ENCODE data around the gene EMILIN1. TPM values are rescaled to one million over a fixed set of nuclear protein-coding genes. Genes with fewer than 3 reads are reported as not detected.
"Not testable (repeated sequence)": the region's sequence is repeated elsewhere in the genome, so short reads cannot be mapped to it uniquely, and the experiment has no call there.

EMILIN1 gene
- total RNA-seq, 1 donor from 2014 or later, result 1.4 TPM

DNA sequence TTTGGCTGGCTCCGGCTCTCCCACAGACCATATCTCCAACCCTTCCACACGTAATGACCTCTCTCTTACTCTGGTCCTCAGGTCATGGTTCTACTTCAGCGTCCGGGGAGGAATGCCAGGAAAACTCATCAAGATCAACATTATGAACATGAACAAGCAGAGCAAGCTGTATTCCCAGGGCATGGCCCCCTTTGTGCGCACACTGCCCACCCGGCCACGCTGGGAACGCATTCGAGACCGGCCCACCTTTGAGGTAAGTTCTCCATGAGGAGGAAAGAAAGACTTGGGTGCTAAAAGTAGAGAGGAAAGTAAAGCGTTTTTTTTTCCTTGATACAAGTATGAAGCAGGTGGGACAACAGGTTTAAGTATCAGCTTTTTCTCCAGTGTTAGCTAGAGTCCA lies 25.1 kb upstream of the EMILIN1 start:
- intact Hi-C loops (cut with micrococcal nuclease), result loop anchor here (5.0 to 10.0 kb wide), 2 partner anchors 266 to 809 kb away; partner anchors contain the start of genes CENPA, HADHA and HADHB

DNA sequence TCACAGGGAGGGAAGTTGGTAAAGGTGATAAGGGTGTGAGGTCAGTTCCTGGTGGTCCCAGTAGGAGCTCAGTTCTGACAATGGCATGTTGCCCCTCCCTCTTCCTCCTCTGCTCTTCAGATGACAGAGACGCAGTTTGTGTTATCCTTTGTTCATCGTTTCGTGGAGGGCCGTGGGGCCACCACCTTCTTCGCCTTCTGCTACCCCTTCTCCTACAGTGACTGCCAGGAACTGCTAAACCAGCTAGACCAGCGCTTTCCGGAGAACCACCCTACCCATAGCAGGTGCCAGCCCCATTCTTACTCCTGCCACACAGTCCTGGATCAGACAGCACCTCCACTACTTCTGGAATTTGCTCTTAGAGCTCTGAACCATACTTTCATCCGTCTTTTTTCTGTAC lies 24.6 kb upstream of the EMILIN1 start:
- intact Hi-C loops (cut with micrococcal nuclease), result loop anchor here (5.0 to 10.0 kb wide), 2 partner anchors 266 to 809 kb away; partner anchors contain the start of genes CENPA, HADHA and HADHB

DNA sequence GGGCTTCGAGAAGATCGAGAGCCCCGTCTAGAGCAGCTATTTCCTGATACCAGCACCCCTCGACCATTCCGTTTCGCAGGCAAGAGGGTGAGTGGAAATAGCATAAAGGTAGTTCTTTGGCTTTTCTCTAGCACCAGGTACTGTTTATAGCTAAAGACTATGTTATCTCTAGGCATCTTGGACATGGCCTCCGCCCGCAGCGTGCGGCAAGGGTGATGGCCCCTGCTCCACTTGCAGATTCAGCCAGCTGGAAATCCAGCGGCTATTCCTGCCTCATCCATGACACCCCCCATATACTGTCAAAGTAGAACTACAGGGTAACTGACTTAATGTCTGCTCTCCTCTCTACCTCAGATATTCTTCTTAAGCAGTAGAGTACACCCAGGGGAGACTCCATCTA lies 23.7 kb upstream of the EMILIN1 start:
- intact Hi-C loops (cut with micrococcal nuclease), result loop anchor here (5.0 to 10.0 kb wide), 2 partner anchors 267 to 810 kb away; partner anchors contain the start of genes CENPA, HADHA and HADHB

DNA sequence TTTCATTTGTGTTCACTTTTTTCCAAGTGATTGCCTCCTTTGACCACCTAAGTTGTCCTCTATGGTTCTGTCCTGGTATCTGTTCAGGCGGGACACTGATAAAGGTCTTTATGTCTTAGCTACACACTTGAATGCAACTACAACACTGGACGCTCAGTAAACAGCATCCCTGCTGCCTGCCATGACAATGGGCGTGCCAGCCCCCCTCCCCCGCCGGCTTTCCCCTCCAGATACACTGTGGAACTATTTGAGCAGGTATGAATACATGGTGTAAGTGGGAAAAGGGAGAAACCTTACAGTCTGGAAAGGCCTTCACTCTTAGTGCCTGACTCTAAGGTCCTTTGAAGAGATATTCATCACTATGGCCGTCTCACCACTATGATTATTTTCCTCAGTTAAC lies 21.2 kb upstream of the EMILIN1 start:
- intact Hi-C loops (cut with micrococcal nuclease), result loop anchor here (10.0 kb wide), 1 partner anchor 812 kb away; the partner anchor contains the start of genes HADHA and HADHB

DNA sequence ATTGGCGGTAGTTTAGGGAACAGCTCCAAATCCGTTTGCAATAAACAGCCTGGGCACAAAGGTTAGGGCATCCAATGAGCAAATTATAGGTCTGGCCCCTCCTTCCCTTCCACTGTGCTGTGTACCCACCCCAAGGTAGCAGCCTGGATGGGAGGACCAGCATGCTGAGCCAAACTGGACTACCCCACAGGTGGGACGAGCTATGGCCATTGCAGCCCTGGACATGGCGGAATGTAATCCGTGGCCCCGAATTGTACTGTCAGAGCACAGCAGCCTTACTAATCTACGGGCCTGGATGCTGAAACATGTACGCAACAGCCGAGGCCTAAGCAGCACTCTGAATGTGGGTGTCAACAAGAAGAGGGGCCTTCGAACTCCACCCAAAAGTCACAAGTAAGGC lies 20.2 kb upstream of the EMILIN1 start:
- intact Hi-C loops (cut with micrococcal nuclease), result loop anchor here (10.0 kb wide), 1 partner anchor 813 kb away; the partner anchor contains the start of genes HADHA and HADHB

DNA sequence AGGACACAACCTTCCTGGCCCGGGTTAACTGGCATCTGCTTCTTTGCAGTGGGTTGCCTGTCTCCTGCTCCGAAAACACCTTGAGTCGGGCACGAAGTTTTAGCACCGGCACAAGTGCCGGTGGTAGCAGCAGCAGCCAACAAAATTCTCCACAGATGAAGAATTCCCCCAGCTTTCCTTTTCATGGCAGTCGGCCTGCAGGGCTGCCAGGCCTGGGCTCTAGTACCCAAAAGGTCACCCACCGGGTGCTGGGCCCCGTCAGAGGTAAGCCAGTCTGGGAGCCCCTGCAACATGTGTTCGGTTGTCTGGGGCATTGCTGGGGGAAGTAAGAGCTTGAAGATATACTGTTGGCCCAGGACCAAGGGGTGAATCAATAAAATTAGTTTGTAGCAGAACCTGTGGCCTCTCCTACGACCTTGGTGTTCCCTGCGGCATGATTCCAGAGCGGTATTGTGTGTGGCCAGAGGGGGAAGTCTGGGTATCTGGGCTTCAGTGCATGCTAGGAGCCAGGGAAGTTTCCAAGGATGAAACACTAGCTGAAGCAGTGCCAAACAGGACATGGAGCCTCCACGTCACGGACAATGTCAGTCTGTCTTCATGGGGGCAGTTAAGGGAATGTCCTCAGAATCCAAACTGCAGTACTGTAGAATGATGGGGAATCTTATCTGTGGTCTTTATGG lies 19.1 kb upstream of the EMILIN1 start:
- intact Hi-C loops (cut with micrococcal nuclease), result loop anchor here (10.0 kb wide), 1 partner anchor 814 kb away; the partner anchor contains the start of genes HADHA and HADHB

DNA sequence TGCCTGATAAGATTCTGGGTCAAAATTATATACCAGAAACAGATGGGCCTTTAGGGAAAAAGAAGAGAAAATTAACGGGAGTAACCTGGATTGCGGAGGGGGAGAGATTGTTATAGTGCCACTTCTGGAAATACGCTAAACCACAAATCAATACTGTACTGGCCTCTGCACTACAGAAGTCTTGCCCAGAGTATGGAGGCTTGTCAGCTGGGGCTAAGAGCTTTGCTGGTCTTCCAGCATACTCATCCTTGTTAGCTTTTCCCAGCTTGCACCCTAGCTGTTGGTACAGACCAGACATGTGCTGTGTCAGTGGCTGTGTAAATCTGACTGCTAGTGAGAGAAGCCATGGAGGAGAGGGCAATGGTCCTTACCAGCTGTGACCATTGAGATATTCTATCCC lies 18.1 kb upstream of the EMILIN1 start:
- intact Hi-C loops (cut with micrococcal nuclease), result no loop called here

DNA sequence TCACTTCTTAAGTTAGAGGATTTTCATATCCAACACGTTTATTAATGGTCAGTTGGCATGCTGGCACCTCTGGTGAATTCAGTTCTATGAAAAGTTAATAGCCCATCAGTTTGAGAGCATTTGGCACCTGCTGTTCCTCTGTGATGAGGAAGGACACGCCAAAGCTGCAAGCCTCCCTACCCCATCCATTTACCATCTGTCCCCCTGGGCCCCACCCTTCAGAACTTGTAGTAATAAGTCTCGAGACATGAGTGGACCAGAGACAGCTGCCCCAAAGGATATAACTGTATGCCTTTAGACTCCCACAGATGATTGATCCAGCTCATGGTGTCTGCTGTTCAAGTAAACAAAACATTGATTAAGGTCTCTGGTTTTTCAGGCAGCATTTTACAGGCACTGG lies 13.3 kb upstream of the EMILIN1 start:
- intact Hi-C loops (cut with micrococcal nuclease), result no loop called here

DNA sequence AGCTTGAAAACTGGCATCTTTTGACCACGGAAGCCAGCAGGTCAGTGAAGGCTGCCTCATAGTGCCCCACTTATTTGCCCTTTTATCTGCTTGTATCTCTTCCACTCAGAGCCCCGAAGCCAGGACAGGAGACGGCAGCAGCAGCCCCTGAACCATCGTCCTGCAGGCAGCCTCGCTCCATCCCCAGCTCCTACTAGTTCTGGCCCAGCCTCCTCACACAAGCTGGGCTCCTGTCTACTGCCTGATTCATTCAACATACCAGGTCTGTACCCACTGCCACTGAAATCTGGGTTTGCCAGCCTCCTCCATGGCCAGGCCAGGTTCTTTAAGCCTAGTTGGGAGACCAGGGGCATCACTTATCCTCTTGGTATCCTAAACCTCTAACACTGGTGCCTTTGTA lies 11.0 kb upstream of the EMILIN1 start:
- intact Hi-C loops (cut with micrococcal nuclease), result no loop called here

DNA sequence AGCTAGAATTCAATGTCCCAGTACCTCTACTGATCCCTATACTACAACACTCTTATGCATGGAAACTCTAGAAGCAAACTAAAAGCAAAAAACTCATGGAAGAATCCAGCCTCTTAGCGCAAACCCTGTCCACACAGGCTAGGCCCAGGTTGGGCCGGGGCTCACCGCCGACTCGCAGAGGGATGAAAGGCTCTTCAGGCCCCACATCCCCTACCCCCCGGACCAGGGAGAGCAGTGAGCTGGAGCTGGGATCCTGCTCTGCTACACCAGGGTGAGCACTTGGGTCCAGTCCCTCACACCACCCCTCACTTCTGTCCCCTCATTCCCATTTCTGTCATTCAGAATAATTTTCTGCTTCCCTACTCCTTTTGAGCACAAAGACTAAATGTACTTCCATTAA lies 9.0 kb upstream of the EMILIN1 start:
- intact Hi-C loops (cut with micrococcal nuclease), result no loop called here

DNA sequence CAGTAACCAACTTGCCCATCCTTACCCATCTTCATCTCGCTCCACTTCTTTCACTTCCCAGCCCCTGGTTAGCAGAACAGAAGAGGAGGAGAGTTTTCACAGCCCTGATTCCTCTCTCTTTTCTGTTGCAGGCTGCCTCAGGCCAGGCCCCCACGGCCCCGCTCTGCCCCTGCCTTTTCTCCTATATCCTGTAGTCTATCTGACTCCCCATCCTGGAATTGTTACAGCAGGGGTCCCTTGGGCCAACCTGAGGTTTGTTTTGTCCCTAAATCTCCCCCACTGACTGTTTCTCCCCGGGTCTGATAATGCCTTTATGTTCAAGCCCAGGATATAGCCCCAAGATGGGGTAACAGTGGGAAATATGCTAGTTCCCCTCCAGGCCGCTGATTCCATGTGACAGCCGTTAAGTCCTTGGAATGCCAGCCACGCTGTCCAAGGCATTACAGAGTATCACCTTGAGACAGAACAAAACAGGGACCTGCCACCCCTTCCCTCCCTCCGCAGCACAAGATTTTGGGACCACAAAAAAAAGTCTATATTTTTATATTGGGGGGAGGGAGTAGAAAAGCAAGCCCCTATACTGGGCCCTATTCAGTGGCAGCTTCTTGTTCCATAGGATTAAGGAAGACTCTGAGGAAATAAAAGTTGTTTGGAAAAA lies 8.3 kb upstream of the EMILIN1 start:
- intact Hi-C loops (cut with micrococcal nuclease), result loop anchor here (5.0 kb wide), 3 partner anchors 557 to 1822 kb away; partner anchors contain the start of genes ADGRF3, CCDC121, GPN1 and SELENOI

DNA sequence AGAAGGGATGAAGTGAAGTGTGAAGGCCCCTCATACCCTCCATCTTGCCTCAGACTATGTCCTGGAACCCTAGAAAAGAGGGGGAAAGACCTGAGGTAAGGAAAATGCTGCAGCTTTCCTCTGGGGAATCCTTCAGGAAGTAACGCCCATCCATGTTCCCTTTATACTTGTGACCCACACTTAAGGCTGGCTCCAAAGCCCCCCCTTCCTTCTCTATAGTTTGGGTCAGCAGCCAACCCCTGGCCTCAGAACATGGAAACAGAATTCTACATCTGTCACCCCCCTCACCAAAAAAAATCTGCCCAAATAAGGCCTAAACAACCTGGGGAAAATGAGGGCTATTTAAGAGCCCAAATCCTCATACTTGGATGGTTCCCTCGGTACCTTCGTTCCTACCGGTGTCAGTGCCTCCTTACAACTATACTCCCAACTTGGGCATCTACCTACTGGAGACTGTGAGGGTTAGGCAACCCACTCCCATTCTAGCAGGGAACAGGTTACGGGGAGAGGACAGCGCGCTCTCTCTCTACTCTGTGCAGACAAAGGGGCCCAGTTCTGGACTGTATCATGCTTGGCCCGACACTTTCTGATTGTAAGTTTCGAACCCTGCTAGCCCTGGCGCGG lies 7.7 kb upstream of the EMILIN1 start:
- intact Hi-C loops (cut with micrococcal nuclease), result loop anchor here (1.0 to 5.0 kb wide), 8 partner anchors 11 to 1822 kb away; partner anchors contain the start of genes ADGRF3, CCDC121, GPN1 and KHK

DNA sequence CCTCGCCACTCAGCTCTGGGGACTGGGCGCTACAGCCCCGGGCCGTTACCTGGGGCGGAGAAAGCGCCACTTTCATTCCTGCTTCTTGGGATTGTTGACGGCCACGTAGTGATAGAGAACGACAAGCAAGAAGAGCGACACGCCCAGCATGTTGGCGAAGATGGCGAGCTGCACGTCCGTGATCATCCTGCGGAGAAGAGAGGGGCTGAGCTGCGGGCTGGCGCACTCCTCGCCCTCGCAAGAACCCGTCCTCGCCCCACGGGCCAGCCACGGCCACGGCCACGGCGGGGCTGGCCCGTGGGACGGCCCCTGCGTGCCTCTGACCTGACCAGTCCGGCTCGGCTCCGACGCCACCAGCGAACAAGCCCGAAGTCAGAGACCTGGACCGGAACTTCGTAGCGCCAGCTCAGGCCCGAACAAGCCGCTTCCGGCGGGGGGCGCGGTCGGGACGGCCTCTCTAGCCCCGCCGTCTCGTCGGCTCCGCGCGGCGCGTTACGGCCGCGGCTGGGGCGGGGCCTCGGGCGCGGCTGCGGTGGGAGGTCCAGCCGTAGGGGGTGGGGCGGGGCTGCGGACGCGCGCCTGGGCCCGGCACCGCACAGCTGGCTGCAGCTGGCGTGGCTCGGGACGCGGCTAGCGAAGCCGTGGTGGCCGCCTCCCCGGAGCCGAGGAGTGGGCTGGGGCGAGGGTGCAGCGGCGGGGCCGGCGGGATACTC lies 7.0 kb upstream of the EMILIN1 start, which contains the start of gene OST4:
OST4 (minus strand) TSS at position 378 of the 713 bp plus-strand sequence.
- intact Hi-C loops (cut with micrococcal nuclease), result loop anchor here (1.0 to 5.0 kb wide), 8 partner anchors 10 to 1821 kb away; partner anchors contain the start of genes ADGRF3, CCDC121, GPN1 and KHK

DNA sequence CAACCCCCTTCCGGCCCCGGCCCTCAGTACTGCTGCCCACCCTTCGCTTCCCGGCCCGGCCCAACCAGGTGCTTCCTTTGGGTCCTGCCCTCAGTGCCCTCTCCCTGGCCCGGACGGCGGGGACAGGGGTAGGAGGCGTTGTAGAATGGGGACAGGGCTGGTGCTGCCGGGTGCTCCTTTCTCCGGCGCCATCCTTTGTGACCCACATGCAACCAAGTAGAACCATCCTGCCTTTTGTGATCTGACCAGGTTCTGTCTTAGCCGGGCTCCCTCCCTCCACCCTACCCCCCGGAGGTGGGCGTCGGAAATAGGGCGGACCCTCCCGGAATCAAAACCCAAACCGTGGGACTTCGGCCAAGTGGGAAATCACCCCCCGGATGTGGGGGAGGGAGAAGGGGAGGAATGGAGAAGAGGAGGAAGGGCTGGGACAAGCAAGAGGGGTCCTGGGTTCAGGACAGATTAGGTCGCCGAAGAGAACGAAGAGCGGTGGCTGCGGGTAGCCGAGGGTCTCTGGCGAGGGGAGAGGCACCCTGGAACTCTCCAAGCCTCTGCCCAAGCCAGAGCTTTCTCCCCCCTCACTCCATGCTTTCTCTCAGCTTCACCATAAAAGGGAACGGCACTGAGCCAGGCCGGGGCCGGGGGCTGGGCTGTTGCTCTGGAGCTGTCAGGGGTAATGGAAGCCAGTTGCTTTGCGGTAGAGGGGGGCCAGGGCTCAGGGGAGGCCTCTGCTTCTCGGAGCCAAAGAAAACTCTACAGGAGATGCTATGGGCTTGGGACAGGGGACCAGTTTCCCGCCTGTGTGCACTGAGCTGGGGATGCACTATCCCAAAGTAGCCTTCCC lies 6.2 kb upstream of the EMILIN1 start:
- intact Hi-C loops (cut with micrococcal nuclease), result loop anchor here (1.0 to 5.0 kb wide), 8 partner anchors 9 to 1820 kb away; partner anchors contain the start of genes ADGRF3, CCDC121, GPN1 and KHK

DNA sequence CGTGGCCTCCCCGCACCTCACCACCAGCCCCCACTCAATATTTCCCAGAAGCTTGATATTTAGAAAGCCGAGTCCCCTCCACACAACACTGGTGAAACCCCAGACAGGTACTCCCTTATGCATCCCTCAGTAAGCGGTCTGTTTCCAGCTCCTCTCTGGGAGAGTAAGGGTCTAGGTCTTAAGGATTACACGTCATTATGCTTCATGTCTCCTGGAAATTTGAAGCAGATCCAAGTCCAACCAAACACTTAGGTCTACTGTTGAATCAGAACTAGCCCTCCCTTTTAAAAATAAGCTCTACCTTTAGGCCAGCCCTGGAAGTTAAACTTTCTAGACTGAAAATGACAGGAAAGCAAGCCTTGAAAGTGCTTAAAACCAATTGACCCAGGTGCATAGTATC lies 5.5 kb upstream of the EMILIN1 start:
- intact Hi-C loops (cut with micrococcal nuclease), result loop anchor here (5.0 kb wide), 3 partner anchors 554 to 1819 kb away; partner anchors contain the start of genes ADGRF3, CCDC121, GPN1 and SELENOI

DNA sequence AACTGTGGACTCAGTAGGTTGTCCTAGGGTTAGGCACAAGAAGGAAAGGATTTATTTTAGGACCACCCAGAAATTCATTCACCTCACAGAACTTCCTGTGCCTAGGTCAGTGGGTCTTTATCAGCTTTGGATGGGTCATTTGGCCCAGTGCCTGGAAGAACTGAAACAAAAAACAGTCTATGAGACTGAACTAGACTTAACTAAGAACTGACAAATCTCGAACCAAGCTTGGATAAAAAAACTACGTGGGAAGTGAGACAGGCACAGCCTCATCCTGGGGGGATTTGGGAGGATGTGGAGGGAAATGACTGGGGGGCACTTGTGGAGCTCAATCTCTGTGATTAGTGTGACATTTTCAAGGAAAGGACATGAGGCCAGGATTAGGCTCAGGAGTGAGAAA lies 4.6 kb upstream of the EMILIN1 start:
- intact Hi-C loops (cut with micrococcal nuclease), result loop anchor here (5.0 kb wide), 3 partner anchors 554 to 1819 kb away; partner anchors contain the start of genes ADGRF3, CCDC121, GPN1 and SELENOI

DNA sequence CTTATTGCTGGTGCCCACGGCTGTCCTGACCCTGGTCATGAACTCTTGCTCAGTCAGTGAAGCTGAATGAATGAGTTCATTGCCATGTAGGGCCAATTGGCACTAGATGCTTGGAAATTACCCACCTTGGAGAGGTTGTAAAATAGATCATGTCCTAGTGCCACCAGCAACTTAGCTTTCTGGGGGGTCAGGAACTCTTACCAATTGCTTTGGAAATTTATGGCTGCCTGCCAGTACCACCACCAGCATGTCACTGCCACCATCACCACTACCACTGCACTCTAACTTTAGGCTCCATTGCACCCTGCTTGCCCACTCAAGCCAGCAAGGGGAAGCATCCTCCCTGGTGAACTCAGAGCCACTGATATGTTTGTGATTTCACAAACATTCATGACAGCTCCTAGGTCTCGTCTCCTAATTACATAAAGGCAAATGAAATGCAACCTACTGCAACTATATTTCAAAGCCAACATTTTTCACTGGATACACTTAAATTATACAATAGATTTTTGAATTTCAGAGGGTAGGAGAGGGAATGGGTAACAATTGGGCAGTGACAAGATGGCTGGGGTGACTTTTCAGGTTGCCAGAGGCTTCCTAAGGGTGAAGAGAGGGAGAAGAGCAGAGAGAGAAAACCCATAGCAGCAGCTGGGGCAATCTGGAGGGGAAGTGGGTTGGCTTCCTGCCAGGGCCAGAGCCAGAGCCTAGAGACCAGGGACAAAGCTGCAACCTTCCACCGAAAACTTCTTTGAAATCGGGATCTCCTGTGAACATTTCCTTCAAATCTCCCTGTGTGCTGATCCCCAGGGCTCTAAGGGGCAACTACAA lies 3.5 kb upstream of the EMILIN1 start:
- intact Hi-C loops (cut with micrococcal nuclease), result loop anchor here (5.0 kb wide), 3 partner anchors 552 to 1817 kb away; partner anchors contain the start of genes ADGRF3, CCDC121, GPN1 and SELENOI

DNA sequence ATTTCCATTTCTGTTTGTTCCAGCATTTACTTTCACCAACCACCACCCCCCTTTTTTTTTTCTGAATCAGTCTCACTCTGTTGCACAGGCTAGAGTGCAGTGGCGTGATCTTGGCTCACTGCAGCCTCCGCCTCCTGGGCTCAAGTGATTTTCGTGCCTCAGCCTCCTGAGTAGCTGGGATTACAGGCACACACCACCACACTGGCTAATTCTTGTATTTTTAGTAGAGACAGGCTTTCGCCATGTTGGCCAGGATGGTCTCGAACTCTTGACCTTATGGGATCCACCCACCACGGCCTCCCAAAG lies 2.9 kb upstream of the EMILIN1 start:
- intact Hi-C loops (cut with micrococcal nuclease), result not testable (repeated sequence)

DNA sequence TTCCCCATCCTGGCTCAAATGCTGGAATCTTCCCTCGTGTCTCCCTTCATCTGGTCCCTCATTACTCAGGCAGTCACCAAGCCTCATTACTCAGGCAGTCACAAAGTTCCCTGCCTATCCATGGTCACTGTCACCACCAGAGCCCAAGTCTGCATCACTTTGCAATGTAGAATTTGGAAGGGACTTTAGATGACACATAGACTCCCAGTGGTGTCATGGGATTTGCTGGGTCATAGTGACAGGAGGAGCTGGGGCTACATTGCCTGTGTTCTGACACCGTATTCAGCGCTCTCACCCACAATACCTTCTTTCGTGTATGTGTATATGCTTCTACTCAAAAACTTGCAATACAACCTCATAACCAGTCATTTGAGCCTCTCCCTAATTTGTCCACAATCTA lies 2.1 kb upstream of the EMILIN1 start:
- intact Hi-C loops (cut with micrococcal nuclease), result no loop called here
